ENCODE measurements around the gene MOV10. TPM values are rescaled to one million over a fixed set of nuclear protein-coding genes. Genes with fewer than 3 reads are reported as not detected.

MOV10 gene
- total RNA-seq, 5 donors from 2014 or later (not counting 1 experiment from before 2014, with no cell fraction given), result 71.0 to 103 (median 86.1) TPM

DNA sequence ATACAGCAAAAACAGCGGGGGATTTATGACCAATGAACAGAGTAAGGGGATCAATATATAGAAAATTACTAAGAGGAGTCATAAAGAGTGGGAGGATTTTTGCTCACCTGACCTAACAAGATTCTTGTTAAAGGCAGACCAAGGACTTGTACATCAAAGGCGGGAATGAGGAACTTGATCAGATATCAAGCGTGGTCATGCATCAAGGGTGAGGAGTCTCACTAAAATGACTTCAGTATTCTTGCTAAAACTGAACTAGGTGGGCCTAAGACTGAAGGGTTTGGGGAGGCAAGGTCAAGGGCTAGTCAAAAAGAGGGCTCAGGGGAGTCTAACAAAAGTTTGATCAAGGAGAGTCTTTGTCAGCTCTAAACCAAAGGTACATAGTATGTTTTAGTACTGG, 2.1 kb downstream of the MOV10 start:
- H3K4me3 Mint-ChIP-seq, result peak overlapping the region; percentile 35 to 96 (median 82)
- peaks cover 0 to 5% of the 10 kb centered on the region in 2 donors for H3K36me3 ChIP-seq (ENCODE audit: control insufficient read depth in 2 of 2, extremely low read depth in 1 of 2, insufficient read depth in 1 of 2, low read length in 1 of 2)
- H3K9me3 Mint-ChIP-seq, result no peaks in the 10 kb centered on the region
- H3K27me3 ChIP-seq (replicated peaks in 1 of 2; ENCODE audit: control insufficient read depth in 2 of 2, extremely low read depth in 1 of 2, insufficient read depth in 2 of 2, low read length in 1 of 2), result no peaks in the 10 kb centered on the region
- no peaks in the 10 kb centered on the region for H3K9me3 ChIP-seq
- H3K36me3 Mint-ChIP-seq, result peaks cover 18% of the 10 kb centered on the region
- no peak overlapping the region for H3K4me3 ChIP-seq (ENCODE audit: control insufficient read depth in 1 of 2, extremely low read depth in 1 of 2, low read length in 1 of 2)
- H3K27ac Mint-ChIP-seq, result peak overlapping the region; percentile 33 to 39
- no peak overlapping the region for H3K27ac ChIP-seq (ENCODE audit: low read length)
- CTCF ChIA-PET, result interaction anchor here (0.7 to 1.2 kb wide), 2 partner anchors 16 to 56 kb away, joined by 3 read pairs; no protein-coding TSS in a partner anchor
- ATAC-seq (replicated peaks in 1 of 4), result no peak
- peaks cover 47 to 62% (median 57%) of the 10 kb centered on the region in 3 donors for H3K4me1 Mint-ChIP-seq
- DNase-seq, result no peak
- no peaks in the 10 kb centered on the region for H3K27me3 Mint-ChIP-seq
- WGBS (ENCODE audit: insufficient coverage), result 82% methylated on average over 3 of the region's 3 CpGs
- peaks cover 6 to 18% of the 10 kb centered on the region in 2 experiments for H3K4me1 ChIP-seq (ENCODE audit: control insufficient read depth in 1 of 2, extremely low read depth in 1 of 2, insufficient read depth in 2 of 2, low read length in 2 of 2)
- POLR2A ChIA-PET, result no interaction called here

DNA sequence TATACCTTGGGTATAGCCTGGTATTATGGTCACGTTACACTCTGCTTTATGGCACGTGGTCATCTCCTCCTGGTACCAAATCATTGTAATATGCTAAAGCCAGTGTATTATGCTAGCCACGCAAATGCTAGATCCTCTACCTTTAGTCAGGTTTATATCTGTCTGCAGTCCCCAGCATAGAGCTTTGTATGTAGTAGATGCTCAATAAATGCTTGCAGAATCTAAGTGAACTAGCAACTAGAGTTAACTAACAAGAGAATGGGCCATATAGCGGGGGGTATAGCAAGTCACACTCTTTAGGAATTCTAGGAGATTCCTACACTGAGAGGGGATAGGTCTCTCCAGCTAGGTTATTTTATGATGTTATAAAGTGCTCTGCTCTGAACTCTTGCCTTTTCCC, 3.0 kb downstream of the MOV10 start:
- Mint-ChIP-seq H3K4me3 (no peak overlapping the region), H3K27me3 (no peaks in the 10 kb centered on the region), H3K4me1 (peaks cover 52 to 62% (median 58%) of the 10 kb centered on the region in 3 donors), H3K36me3 (peaks cover 18% of the 10 kb centered on the region), H3K27ac (peak overlapping the region; percentile 2 to 44), H3K9me3 (no peaks in the 10 kb centered on the region)
- no peaks in the 10 kb centered on the region for H3K36me3 ChIP-seq (ENCODE audit: control insufficient read depth in 2 of 2, extremely low read depth in 1 of 2, insufficient read depth in 1 of 2, low read length in 1 of 2)
- H3K4me1 ChIP-seq (ENCODE audit: control insufficient read depth in 1 of 2, extremely low read depth in 1 of 2, insufficient read depth in 2 of 2, low read length in 2 of 2), result peaks cover 6 to 18% of the 10 kb centered on the region in 2 experiments
- ChIA-PET CTCF (no interaction called here), POLR2A (no interaction called here)
- H3K27me3 ChIP-seq (replicated peaks in 1 of 2; ENCODE audit: control insufficient read depth in 2 of 2, extremely low read depth in 1 of 2, insufficient read depth in 2 of 2, low read length in 1 of 2), result no peaks in the 10 kb centered on the region
- DNase-seq (no peak), ATAC-seq (replicated peaks in 1 of 4) (no peak)
- WGBS (ENCODE audit: insufficient coverage), result no CpG with 5 or more reads among the region's 4 CpGs
- H3K4me3 ChIP-seq (ENCODE audit: control insufficient read depth in 1 of 2, extremely low read depth in 1 of 2, low read length in 1 of 2), result no peak overlapping the region
- no peak overlapping the region for H3K27ac ChIP-seq (ENCODE audit: low read length)
- no peaks in the 10 kb centered on the region for H3K9me3 ChIP-seq

DNA sequence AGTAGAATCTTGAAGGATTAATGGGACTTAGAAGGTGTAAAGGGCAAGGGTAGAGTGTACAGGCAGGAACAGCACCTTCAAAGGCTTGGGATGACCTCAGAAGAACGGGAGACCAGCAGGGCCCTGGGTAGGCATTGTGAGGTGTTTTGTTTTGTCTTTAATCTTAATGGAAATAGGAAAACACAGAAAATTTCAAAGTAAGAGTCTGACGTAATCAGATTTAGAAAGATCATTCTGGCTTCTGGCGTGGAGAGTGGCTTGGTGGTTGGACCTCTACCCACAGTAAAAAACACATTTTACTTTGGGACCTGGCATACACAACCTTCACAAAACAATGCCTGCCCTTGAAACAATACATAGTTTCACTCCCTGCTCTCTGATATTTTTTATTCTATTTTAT, 4.1 kb downstream of the MOV10 start:
- Mint-ChIP-seq H3K4me1 (peaks cover 46 to 54% (median 52%) of the 10 kb centered on the region in 3 donors), H3K9me3 (no peaks in the 10 kb centered on the region), H3K4me3 (no peak overlapping the region), H3K27me3 (no peaks in the 10 kb centered on the region), H3K27ac (peak overlapping the region in 1 of 2 donors; percentile 19), H3K36me3 (peaks cover 19% of the 10 kb centered on the region)
- DNase-seq (no peak), ATAC-seq (replicated peaks in 1 of 4) (no peak)
- Histone ChIP-seq H3K27ac (ENCODE audit: low read length) (no peak overlapping the region), H3K36me3 (ENCODE audit: control insufficient read depth in 2 of 2, extremely low read depth in 1 of 2, insufficient read depth in 1 of 2, low read length in 1 of 2) (no peaks in the 10 kb centered on the region), H3K4me3 (ENCODE audit: control insufficient read depth in 1 of 2, extremely low read depth in 1 of 2, low read length in 1 of 2) (no peak overlapping the region), H3K27me3 (replicated peaks in 1 of 2; ENCODE audit: control insufficient read depth in 2 of 2, extremely low read depth in 1 of 2, insufficient read depth in 2 of 2, low read length in 1 of 2) (no peaks in the 10 kb centered on the region), H3K9me3 (no peaks in the 10 kb centered on the region), H3K4me1 (ENCODE audit: control insufficient read depth in 1 of 2, extremely low read depth in 1 of 2, insufficient read depth in 2 of 2, low read length in 2 of 2) (peaks cover 6 to 18% of the 10 kb centered on the region in 2 experiments)
- ChIA-PET CTCF (interaction anchor here in 1 of 2 donors (0.6 kb wide), 1 partner anchor 141 kb away, joined by 3 read pairs; no protein-coding TSS in a partner anchor), POLR2A (no interaction called here)
- 81% methylated on average over 2 of the region's 3 CpGs for WGBS (ENCODE audit: insufficient coverage)

DNA sequence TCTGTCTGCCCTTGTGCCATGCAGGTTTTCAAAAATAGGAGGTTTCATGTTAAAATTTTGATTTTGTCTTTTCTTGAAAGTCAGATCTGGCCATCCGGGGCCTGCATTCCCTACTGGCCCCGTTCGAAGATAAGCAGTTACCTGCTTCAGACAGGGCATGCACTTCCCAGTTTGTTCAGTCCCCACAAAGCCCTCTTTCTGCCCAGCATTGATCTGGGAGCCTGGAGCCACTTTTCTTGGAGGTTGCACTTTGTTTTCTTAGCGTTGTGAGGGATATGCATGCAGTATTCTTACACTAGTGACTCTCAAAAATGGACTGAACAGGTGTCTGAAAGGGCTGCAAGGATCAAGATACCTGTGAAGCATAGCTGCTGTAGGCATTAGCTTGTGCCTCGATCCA, 11.5 kb downstream of the MOV10 start:
- Histone ChIP-seq H3K4me3 (ENCODE audit: control insufficient read depth in 1 of 2, extremely low read depth in 1 of 2, low read length in 1 of 2) (no peak overlapping the region), H3K27me3 (replicated peaks in 1 of 2; ENCODE audit: control insufficient read depth in 2 of 2, extremely low read depth in 1 of 2, insufficient read depth in 2 of 2, low read length in 1 of 2) (no peaks in the 10 kb centered on the region), H3K4me1 (ENCODE audit: control insufficient read depth in 1 of 2, extremely low read depth in 1 of 2, insufficient read depth in 2 of 2, low read length in 2 of 2) (no peaks in the 10 kb centered on the region), H3K27ac (ENCODE audit: low read length) (no peak overlapping the region), H3K9me3 (no peaks in the 10 kb centered on the region), H3K36me3 (ENCODE audit: control insufficient read depth in 2 of 2, extremely low read depth in 1 of 2, insufficient read depth in 1 of 2, low read length in 1 of 2) (peaks cover 0 to 24% of the 10 kb centered on the region in 2 donors)
- peaks cover 24% of the 10 kb centered on the region for H3K36me3 Mint-ChIP-seq
- WGBS (ENCODE audit: insufficient coverage), result 100% methylated on average over 1 of the region's 5 CpGs
- no peak for ATAC-seq (replicated peaks in 1 of 4)
- H3K27me3 Mint-ChIP-seq, result no peaks in the 10 kb centered on the region
- H3K27ac Mint-ChIP-seq, result no peak overlapping the region
- no peaks in the 10 kb centered on the region for H3K9me3 Mint-ChIP-seq
- CTCF ChIA-PET, result no interaction called here
- no peak for DNase-seq
- no peak overlapping the region for H3K4me3 Mint-ChIP-seq
- H3K4me1 Mint-ChIP-seq, result peaks cover 14 to 25% (median 22%) of the 10 kb centered on the region in 3 donors
- POLR2A ChIA-PET, result no interaction called here

DNA sequence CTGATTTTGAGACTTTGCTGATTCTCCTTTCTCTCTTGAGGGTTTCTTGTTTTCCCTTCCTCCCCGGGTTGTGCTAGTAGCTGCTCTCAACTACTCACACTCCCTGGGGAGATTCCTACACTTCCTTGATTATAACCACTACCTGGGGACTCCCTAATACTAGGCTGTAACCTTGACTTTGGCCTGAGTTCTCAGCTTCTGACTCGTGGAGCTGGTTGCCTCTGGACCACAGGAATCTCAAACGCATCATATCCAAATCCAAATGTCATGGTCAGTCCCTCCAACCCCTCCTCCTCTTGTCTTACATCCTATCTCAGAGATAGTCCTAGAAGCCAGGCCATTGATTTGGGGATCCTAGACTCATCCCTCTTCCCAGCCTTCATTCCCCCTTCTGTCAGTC, 12.0 kb downstream of the MOV10 start:
- ChIA-PET CTCF (interaction anchor here in 1 of 2 donors (0.6 kb wide), 1 partner anchor 37 kb away, joined by 3 read pairs; no protein-coding TSS in a partner anchor), POLR2A (no interaction called here)
- Histone ChIP-seq H3K36me3 (ENCODE audit: control insufficient read depth in 2 of 2, extremely low read depth in 1 of 2, insufficient read depth in 1 of 2, low read length in 1 of 2) (peaks cover 0 to 26% of the 10 kb centered on the region in 2 donors), H3K4me3 (ENCODE audit: control insufficient read depth in 1 of 2, extremely low read depth in 1 of 2, low read length in 1 of 2) (no peak overlapping the region), H3K27ac (ENCODE audit: low read length) (no peak overlapping the region), H3K9me3 (no peaks in the 10 kb centered on the region), H3K27me3 (replicated peaks in 1 of 2; ENCODE audit: control insufficient read depth in 2 of 2, extremely low read depth in 1 of 2, insufficient read depth in 2 of 2, low read length in 1 of 2) (no peaks in the 10 kb centered on the region), H3K4me1 (ENCODE audit: control insufficient read depth in 1 of 2, extremely low read depth in 1 of 2, insufficient read depth in 2 of 2, low read length in 2 of 2) (no peaks in the 10 kb centered on the region)
- Mint-ChIP-seq H3K9me3 (no peaks in the 10 kb centered on the region), H3K4me3 (no peak overlapping the region), H3K4me1 (peaks cover 14 to 25% (median 22%) of the 10 kb centered on the region in 3 donors), H3K27ac (peak overlapping the region; percentile 13 to 59), H3K27me3 (no peaks in the 10 kb centered on the region), H3K36me3 (peaks cover 22% of the 10 kb centered on the region)
- ATAC-seq (replicated peaks in 1 of 4) (no peak), DNase-seq (no peak)
- WGBS (ENCODE audit: insufficient coverage), result 79% methylated on average over 3 of the region's 3 CpGs

DNA sequence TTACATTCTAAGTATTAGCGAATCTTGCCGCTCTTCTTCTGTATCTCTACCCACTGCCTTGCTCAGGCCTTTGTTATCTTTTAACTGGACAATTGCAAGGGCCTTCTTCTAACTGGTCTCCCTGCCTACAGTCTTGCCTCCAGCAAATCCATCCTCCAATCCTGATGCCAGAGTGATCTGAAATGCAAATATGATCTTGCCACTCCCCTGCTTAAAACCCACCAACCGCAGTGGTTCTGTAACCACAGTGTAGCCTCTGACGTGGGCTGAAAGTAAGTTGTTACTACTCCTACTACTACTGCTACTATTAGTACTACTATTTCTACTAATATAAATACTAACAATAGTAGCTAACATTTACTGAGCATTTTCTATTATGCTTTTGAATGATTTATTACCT, 12.4 kb downstream of the MOV10 start:
- Histone ChIP-seq H3K4me1 (ENCODE audit: control insufficient read depth in 1 of 2, extremely low read depth in 1 of 2, insufficient read depth in 2 of 2, low read length in 2 of 2) (no peaks in the 10 kb centered on the region), H3K9me3 (no peaks in the 10 kb centered on the region), H3K4me3 (ENCODE audit: control insufficient read depth in 1 of 2, extremely low read depth in 1 of 2, low read length in 1 of 2) (no peak overlapping the region), H3K36me3 (ENCODE audit: control insufficient read depth in 2 of 2, extremely low read depth in 1 of 2, insufficient read depth in 1 of 2, low read length in 1 of 2) (peaks cover 0 to 30% of the 10 kb centered on the region in 2 donors), H3K27ac (ENCODE audit: low read length) (no peak overlapping the region), H3K27me3 (replicated peaks in 1 of 2; ENCODE audit: control insufficient read depth in 2 of 2, extremely low read depth in 1 of 2, insufficient read depth in 2 of 2, low read length in 1 of 2) (no peaks in the 10 kb centered on the region)
- H3K4me1 Mint-ChIP-seq, result peaks cover 14 to 25% (median 22%) of the 10 kb centered on the region in 3 donors
- no peak overlapping the region for H3K4me3 Mint-ChIP-seq
- H3K27me3 Mint-ChIP-seq, result no peaks in the 10 kb centered on the region
- DNase-seq (no peak), ATAC-seq (replicated peaks in 1 of 4) (no peak)
- no peaks in the 10 kb centered on the region for H3K9me3 Mint-ChIP-seq
- POLR2A ChIA-PET, result no interaction called here
- CTCF ChIA-PET, result interaction anchor here in 1 of 2 donors (0.6 kb wide), 1 partner anchor 37 kb away, joined by 3 read pairs; no protein-coding TSS in a partner anchor
- 100% methylated on average over 2 of the region's 4 CpGs for WGBS (ENCODE audit: insufficient coverage)
- H3K36me3 Mint-ChIP-seq, result peaks cover 26% of the 10 kb centered on the region
- H3K27ac Mint-ChIP-seq, result peak overlapping the region; percentile 13 to 59

Measured in T-cell (primary cell).